ENCODE results near the gene SNAP47.

SNAP47 gene

GRCh38 chr1:227728059-227728891 lies 7.0 kb upstream of the SNAP47 start:
- H3K36me3 ChIP-seq = peaks cover 22% of the 10 kb centered on the region
- peaks cover 5% of the 10 kb centered on the region for H3K4me1 ChIP-seq
- peaks cover 5% of the 10 kb centered on the region; the same call in 1 of the 2 replicates for H3K27me3 ChIP-seq
- TF ChIP-seq, protein P1, sequence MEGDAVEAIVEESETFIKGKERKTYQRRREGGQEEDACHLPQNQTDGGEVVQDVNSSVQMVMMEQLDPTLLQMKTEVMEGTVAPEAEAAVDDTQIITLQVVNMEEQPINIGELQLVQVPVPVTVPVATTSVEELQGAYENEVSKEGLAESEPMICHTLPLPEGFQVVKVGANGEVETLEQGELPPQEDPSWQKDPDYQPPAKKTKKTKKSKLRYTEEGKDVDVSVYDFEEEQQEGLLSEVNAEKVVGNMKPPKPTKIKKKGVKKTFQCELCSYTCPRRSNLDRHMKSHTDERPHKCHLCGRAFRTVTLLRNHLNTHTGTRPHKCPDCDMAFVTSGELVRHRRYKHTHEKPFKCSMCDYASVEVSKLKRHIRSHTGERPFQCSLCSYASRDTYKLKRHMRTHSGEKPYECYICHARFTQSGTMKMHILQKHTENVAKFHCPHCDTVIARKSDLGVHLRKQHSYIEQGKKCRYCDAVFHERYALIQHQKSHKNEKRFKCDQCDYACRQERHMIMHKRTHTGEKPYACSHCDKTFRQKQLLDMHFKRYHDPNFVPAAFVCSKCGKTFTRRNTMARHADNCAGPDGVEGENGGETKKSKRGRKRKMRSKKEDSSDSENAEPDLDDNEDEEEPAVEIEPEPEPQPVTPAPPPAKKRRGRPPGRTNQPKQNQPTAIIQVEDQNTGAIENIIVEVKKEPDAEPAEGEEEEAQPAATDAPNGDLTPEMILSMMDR (IDR thresholded peaks at IDR 0.05; ENCODE audit: low read depth, low read length) = no peak
- H3K4me3 ChIP-seq (ENCODE audit: low read depth, low read length) = peak overlapping the region; percentile 53
- DNase-seq = peak; percentile 81
- H3K9me3 ChIP-seq = 0 out of 2 replicates have a peak, but pooled peaks cover 3% of the 10 kb centered on the region

DNA sequence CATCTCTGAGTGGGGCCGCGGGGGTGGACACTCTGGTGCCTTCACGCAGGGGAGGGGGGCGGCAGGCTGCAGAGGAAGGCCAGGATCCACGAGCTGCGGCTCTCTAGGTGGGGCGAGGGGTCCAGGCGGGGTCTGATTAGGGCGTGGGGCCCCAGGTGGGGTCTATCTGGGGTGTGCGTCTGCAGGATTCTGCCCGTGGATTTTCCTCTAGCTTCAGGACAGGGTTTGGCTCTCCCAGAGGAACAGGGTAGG lies 6.4 kb upstream of the SNAP47 start:
- no peak for DNase-seq
- Histone ChIP-seq H3K9me3 (0 out of 2 replicates have a peak, but pooled peaks cover 3% of the 10 kb centered on the region), H3K4me3 (ENCODE audit: low read depth, low read length) (peak overlapping the region; percentile 53), H3K27me3 (peaks cover 5% of the 10 kb centered on the region; the same call in 1 of the 2 replicates), H3K4me1 (peaks cover 5% of the 10 kb centered on the region), H3K36me3 (peaks cover 26% of the 10 kb centered on the region)
- TF ChIP-seq, protein P1 (IDR thresholded peaks at IDR 0.05; ENCODE audit: low read depth, low read length) = no peak

DNA sequence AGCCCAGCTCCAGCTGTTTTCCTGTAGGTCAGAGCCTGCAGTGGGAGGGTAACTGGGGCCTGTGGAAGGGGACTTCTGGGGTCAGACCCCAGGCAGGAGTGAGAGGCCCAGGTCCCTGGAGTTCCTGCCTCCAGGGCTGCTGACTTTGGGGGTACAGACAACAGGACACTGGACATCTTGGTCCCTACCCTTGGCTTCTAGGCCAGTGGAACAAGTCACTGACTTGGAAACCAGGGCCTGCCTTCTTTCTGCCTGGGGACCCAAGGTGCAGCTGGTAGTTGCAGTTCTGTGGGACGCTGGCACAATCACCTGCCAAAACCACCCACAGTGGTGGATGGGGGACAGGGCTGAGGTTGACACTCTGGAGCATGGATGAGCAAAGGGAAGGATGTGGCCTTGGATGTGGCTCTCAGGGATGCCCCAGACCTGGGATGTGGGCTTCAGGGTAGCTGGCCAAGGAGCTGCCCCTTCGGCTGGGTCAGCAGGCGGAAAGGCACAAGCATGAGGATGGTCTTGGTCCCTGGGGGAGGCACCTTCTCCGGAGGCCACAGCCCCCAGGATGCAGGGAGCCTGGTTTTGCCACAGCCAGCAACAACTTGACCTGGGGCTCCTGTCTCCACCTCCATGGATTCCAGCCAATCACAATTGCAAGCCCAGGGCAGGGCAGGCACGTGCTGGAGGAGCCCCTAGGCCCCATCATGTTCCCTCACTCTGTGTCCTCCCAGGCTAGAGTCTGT lies 5.9 kb upstream of the SNAP47 start:
- DNase-seq = no peak
- Histone ChIP-seq H3K9me3 (0 out of 2 replicates have a peak, but pooled peaks cover 3% of the 10 kb centered on the region), H3K36me3 (peaks cover 26% of the 10 kb centered on the region), H3K27me3 (peaks cover 5% of the 10 kb centered on the region; the same call in 1 of the 2 replicates), H3K4me1 (peaks cover 5% of the 10 kb centered on the region), H3K4me3 (ENCODE audit: low read depth, low read length) (no peak overlapping the region; the same call in 1 of the 2 replicates)
- TF ChIP-seq, protein P1 (IDR thresholded peaks at IDR 0.05; ENCODE audit: low read depth, low read length) = no peak

DNA sequence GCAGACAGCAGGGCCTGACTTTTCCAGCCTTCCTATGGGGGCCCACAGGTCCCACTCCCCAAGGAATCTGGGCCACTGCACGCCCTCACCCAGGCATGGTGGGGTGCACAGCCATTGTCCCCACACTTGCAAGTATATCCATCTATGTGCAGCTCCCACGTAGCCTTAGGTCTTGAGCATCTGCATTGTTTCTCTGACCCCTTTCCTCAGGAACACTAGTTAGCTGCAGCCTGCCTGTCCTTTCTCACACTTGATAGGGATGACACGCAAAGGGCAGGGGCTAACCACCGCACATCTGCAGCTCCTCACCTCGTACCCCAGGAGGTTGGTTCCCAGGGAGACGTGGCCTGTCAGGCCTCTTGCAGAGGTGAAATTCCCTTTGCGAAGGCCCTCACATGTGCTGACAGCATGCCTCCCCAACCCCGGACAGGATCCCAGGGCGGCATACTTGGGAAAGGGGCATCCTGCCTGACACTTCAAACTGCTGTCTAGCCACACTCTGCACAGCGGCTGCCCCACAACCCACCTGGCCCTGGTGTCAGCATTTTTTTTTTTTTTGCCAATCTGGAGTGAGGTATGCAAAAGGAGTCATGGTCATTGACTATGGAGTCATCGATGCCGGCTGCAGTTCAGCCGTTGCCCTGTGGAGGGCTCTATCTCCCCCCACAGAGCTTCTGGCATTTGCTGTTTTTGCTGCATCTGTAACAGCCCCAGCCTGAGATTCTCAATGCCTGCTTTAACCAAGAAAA lies 5.2 kb upstream of the SNAP47 start:
- H3K9me3 ChIP-seq = 0 out of 2 replicates have a peak, but pooled peaks cover 3% of the 10 kb centered on the region
- peak; percentile 60 for DNase-seq
- peaks cover 5% of the 10 kb centered on the region; the same call in 1 of the 2 replicates for H3K27me3 ChIP-seq
- H3K4me1 ChIP-seq = peaks cover 5% of the 10 kb centered on the region
- TF ChIP-seq, protein P1 (IDR thresholded peaks at IDR 0.05; ENCODE audit: low read depth, low read length) = peak; percentile 78
- peaks cover 26% of the 10 kb centered on the region for H3K36me3 ChIP-seq
- H3K4me3 ChIP-seq (ENCODE audit: low read depth, low read length) = no peak overlapping the region

- peaks cover 5% of the 10 kb centered on the region; the same call in 1 of the 2 replicates for H3K27me3 ChIP-seq
- H3K36me3 ChIP-seq = peaks cover 26% of the 10 kb centered on the region
- no peak overlapping the region for H3K4me3 ChIP-seq (ENCODE audit: low read depth, low read length)
- H3K4me1 ChIP-seq = peaks cover 5% of the 10 kb centered on the region
- no peak for DNase-seq
- H3K9me3 ChIP-seq = 0 out of 2 replicates have a peak, but pooled peaks cover 3% of the 10 kb centered on the region
- TF ChIP-seq, protein P1 (IDR thresholded peaks at IDR 0.05; ENCODE audit: low read depth, low read length) = no peak
These were observed 4.5 kb upstream of the SNAP47 start for GRCh38 chr1:227730630-227731151.
